LNCAP (cell line): ENCODE results near the gene FHL2.

ENCODE experiments used
- TF ChIP-seq, protein P1 (sequence below): fragments of 450-650 bp; IDR thresholded peaks from 2 replicates; pipeline ENCODE4 v1.5.1; 2017; ENCODE audit warnings: mild to moderate bottlenecking

Gene FHL2

DNA sequence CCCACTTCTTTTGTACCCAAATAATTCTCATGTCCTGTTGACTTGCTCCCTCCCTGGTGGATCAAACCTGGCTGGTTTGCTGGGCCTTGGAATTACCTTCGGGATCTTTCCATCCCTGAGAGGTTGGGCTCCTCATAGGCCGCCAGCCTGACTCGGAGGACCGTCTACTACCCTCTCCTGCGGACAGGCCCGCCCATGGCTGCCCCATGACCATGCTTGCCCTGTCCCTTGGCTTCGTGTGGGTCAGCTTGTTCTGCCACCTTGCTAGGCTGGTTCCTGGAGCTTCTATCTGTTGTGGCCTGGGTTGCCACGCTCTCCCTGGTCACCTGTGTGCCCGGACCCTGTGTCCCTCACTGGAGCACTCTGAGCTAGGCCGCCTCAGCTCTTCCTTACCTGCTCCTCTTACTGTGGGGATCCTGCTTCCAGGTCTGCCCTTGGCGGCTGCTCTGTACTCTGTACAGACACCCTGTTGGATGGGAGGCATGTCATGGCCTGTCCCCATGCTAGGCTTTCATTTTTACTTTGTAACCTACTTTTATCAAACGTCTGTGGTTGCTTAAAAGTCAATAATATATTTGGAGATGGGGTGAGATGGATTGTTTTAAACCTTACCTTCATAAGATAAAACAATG lies 29.7 kb upstream of the FHL2 start:
- TF ChIP-seq, protein P1, sequence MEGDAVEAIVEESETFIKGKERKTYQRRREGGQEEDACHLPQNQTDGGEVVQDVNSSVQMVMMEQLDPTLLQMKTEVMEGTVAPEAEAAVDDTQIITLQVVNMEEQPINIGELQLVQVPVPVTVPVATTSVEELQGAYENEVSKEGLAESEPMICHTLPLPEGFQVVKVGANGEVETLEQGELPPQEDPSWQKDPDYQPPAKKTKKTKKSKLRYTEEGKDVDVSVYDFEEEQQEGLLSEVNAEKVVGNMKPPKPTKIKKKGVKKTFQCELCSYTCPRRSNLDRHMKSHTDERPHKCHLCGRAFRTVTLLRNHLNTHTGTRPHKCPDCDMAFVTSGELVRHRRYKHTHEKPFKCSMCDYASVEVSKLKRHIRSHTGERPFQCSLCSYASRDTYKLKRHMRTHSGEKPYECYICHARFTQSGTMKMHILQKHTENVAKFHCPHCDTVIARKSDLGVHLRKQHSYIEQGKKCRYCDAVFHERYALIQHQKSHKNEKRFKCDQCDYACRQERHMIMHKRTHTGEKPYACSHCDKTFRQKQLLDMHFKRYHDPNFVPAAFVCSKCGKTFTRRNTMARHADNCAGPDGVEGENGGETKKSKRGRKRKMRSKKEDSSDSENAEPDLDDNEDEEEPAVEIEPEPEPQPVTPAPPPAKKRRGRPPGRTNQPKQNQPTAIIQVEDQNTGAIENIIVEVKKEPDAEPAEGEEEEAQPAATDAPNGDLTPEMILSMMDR: no peak

DNA sequence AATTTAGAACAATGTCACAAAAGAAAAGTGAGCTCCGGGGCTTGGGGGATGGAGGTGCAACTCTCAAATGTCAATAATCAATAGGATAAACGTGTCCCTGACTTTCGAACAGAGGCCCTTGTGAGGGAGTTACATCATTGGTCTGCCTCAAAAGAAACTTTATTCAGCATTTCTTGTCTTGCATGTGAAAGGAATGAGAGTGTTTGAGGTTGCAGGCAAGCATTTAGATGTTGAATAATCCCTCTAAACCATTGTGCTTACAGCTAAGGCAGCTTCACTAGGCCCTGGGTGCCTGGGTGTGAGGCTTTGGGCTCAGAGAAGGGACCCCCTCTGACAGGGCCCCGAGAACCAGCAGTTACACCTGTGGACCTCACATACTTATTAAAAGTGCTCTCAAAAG lies 28.6 kb upstream of the FHL2 start:
- TF ChIP-seq, protein P1: no peak

DNA sequence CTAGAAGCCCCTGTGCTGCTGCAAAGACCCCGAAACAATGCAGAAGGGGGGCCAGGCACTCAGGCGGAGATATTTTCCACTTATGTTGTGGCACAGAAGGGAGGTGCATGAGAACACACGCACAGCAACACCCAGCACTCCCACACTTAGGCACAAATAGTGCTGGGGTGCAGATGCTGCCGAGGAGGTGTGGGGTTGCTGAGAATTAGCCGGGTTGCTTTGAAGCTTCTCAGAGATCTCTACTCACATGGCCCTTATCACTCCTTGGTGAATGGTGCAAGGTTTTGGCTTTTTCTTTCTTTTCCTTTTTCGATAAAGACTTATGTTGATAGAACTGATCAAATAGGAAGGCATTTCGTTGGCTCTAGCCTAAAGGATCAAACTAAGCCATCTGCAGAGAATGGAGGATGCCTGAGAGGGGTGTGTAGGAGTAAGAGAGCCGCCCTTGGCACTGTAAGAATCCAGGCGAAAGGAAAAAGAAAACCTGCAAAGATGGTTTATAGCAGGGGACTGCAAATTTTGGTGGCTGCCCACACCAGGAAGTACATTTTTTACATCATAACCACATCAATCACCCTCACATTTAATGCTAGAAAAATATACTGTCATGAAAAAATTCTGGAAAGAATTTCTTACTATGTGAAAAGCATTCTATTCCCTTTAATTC lies 27.9 kb upstream of the FHL2 start:
- TF ChIP-seq, protein P1: no peak

DNA sequence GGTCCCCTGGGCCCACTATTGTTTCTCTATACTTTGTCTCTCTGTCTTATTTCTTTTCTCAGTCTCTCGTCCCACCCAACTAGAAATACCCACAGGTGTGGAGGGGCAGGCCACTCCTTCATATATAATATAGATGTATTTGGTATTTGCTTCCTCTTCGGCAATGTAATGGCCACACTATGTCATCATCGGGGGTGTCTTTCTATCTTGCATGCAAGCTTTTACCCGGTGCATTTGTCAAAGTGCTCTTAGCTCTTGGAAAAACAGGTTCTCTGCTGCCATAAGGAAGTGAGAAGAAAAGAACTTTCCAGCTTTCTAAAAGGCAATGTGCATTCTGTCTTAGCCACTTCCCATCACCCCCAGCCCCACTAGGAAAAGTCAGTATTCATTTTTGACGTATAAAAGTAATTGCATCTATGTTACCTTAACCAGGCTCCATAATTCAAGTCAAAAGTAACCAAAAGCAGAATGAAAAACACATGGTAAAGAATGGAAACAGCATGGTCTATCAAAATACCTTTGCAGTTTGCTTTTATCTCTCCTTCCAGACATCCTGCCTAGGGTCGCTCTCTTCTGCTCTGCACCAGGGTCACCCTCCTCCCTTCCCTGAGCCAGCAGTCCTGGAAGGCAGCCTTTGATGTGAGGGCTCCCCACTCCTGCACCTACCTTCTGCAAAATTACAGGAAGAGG lies 27.2 kb upstream of the FHL2 start:
- TF ChIP-seq, protein P1: no peak

DNA sequence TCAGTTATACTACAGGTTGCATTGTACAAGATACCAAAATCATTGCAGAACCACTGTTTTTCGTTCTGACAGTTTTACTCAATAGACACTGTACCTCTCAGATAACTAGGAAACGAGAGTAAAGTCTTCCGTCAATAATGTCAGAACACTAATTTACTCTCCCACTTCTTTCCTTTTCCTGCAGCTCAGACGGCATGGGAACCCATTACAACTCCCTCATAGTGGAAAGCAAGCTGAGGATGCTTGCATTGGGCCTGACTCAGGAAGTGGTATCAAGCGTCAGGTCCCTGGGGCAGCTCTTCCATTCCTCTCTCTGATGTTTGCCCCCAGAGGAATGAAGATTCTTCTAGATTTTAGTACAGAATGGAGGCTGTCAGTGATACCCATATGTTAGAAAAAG lies 23.9 kb upstream of the FHL2 start:
- TF ChIP-seq, protein P1: no peak

GRCh38 chr2:105421053-105421452 lies 22.2 kb upstream of the FHL2 start:
- TF ChIP-seq, protein P1: no peak

DNA sequence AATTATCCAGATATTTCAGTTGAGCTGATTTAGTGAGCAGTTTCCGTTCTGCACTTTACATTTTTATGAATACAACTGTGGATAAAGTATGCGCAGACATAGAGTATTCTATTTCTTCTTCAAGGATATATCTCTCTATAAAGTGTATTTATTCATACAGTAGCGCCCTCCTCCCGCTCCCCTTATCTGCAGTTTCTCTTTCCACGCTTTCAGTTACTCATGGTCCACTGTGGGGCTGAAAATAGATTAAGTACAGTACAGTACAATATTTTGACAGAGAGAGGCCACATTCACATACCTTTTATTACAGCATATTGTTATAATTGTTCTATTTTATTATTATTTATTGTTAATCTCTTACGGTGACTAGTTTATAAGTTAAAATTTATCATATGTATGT lies 19.7 kb upstream of the FHL2 start:
- TF ChIP-seq, protein P1: no peak
